A549 treated with AZD2906 at 1 μM for 4 hours (cell line): ENCODE results near the gene RAB40B. TPM values are rescaled to one million over a fixed set of nuclear protein-coding genes. Genes with fewer than 3 reads are reported as not detected.

ENCODE experiments used
- total RNA-seq: library from RNA; stranded (reverse); fragments of 200-300 nt; extraction: Qiagen RNA extraction; gene quantifications from 5 replicates; pipeline ENCODE4 v1.2.3, GENCODE V29; 2022

RAB40B gene, protein sequence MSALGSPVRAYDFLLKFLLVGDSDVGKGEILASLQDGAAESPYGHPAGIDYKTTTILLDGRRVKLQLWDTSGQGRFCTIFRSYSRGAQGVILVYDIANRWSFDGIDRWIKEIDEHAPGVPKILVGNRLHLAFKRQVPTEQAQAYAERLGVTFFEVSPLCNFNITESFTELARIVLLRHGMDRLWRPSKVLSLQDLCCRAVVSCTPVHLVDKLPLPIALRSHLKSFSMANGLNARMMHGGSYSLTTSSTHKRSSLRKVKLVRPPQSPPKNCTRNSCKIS
- total RNA-seq: 16.1 to 19.4 TPM (median 17.5 TPM) in 5 replicates

DNA sequence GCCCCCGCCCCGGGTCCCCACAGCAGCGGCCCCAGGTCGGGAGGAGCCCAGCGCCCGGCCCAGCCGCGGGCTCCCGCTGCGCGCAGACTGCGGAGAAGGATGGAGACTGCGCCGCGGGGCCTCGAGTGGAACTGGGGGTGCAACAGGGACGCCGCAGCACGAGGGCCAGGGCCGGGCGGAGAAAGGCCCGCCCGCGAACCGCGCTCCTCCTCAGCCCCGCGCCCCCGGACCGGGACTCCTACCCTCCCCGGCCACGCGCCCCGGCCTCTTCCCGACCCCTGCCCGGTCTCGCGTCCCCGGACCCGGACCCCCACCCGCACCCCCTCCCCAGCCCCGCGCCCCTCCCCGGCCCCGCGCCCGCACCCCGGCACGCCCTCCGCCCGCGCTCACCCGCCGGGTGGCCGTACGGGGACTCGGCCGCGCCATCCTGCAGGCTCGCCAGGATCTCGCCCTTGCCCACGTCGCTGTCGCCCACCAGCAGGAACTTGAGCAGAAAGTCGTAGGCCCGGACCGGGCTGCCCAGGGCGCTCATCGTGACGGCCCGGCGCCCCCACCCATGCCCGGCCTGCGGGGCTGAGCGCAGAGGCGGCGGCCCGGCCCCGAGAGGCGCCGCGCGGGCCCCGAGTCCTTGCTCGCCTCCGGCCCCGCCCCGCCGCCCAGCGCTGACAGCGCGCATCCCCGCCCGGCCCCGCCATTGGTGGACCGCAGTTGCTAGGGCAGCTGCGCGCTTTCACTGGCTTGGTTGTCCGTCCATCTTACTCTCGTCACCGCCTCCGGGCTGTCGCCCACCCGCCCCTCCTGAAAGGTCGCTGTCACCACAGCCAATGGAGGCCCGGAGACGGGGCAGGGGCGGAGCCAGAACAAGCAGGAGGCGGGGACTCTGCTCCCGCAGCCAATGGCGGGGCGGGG is at the start of gene RAB40B:
TSS of gene RAB40B (minus strand) at position 634 of the 909 bp plus-strand sequence. CDS start at position 532, 102 bp downstream.

DNA sequence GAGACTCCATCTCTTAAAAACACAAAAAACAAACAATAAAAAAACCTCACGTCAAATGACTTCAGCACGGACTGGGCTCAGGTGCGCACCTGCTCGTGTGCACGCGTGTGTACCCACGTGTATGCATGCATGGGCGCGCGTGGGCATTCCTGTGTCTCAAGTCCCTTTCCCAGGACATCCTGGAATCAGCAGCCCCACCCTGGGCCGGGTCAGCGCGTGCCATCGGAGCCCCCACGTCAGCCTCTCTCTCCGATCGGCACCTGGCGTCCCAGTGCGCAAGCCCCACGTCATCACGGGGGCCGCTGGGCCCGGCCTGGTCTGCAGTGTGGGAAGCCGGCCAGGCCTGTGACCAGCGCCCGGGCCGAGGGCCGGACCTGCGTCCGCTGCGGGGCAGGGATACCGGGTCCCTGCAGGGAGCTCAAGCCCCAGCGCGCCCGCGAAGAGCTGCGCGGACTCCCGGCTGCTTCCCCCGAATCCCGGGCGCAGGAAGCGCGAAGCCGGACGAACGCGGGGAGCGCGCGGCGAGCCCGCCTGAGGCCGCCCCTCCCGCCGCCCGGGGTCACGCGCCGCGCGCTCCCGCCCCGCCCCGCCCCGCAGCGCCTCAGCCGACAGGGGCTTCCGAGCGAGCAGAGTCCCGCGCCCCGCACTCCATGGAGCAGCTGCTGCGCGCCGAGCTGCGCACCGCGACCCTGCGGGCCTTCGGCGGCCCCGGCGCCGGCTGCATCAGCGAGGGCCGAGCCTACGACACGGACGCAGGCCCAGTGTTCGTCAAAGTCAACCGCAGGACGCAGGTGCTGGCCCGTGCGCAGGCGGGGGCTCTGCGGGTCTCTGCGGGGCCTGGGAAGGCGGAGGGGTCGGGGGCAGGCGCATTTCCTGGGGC is 36.7 kb upstream of the RAB40B start, which contains the start of gene FN3K:
TSS of gene FN3K (plus strand) at position 629 of the 880 bp plus-strand sequence. CDS start at position 651, 22 bp downstream.

DNA sequence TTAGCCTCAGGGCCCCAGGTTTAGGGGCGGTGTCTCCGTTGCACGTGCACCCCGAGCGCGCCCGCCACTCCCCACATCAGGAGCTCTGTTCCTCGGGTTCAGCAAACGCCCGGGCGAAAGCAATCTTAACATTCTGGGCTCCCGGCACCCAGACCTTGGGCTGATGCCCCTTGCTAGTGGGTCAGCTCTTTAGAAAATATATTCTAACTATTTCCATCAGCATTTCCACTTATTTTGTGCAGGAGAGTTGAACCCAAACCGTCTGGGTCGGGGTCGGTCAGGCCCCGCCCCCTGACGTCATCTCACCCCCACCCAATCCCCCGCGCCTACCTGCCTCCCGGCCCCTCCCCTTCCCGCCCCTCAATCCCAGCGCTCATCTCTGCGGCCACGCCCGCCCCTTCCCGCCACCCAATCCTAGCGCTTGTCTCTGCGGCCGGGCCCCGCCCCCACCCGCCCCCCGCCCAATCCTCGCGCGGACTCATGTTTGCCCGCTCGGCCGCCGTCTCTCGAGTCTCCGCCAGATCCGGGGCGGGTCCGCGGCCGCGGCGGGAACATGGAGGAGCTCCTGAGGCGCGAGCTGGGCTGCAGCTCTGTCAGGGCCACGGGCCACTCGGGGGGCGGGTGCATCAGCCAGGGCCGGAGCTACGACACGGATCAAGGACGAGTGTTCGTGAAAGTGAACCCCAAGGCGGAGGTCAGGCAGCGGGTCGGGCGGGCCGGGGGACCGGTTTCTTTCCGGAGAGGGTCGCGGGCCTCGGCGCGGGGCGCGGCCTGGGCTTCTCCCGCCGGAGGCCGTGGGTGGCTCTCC is 17.9 kb upstream of the RAB40B start, which contains the start of gene FN3KRP:
TSS of gene FN3KRP (plus strand) at position 504 of the 808 bp plus-strand sequence. CDS start at position 554, 50 bp downstream.

DNA sequence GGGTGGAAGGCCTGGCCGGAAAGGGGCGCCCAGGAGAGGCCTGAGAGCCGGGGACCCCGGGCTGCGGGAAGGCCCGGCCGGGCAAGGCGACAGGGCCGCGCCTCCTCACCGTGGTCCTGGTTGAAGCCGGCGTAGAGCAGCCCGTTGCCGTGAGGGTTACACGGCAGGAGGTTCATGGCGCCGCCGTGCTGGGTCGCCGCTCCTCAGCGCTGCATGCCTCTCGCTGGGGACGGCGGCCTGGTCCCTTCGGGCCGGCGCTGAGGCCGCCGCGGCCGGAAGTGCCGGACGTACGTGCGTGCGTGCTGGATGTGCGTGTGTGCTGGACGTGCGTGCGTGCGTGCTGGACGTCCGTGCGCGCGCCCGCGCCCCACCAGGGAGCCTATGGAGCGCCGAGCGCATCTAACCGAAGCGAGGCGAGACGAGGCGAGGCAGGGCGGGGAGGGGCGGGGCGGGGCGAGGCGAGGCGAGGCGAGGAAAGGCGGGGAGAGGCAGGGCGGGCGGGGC is 50.3 kb downstream of the RAB40B start, which contains the start of gene WDR45B:
TSS of gene WDR45B (minus strand) at position 280 of the 504 bp plus-strand sequence. CDS start at position 176, 104 bp downstream.

Other genes with a start within 250 kb of the RAB40B start
- gene CYBC1, start 247.9 kb downstream of the RAB40B start, total RNA-seq: 51.0 to 60.8 TPM (median 55.2 TPM) in 5 replicates
- 47.9 to 55.8 TPM (median 52.9 TPM) in 5 replicates for gene NARF, start 240.0 kb downstream of the RAB40B start, total RNA-seq
- gene FOXK2, start 179.0 kb downstream of the RAB40B start, total RNA-seq: 47.8 to 55.7 TPM (median 52.0 TPM) in 5 replicates
- gene WDR45B, start 50.3 kb downstream of the RAB40B start, total RNA-seq: 87.3 to 99.0 TPM (median 91.0 TPM) in 5 replicates
- 68.3 to 70.4 TPM (median 69.8 TPM) in 5 replicates for gene FN3KRP, start 18.0 kb upstream of the RAB40B start, total RNA-seq
- 7.5 to 10.1 TPM (median 9.2 TPM) in 5 replicates for gene FN3K, start 36.9 kb upstream of the RAB40B start, total RNA-seq
- gene TBCD, start 53.4 kb upstream of the RAB40B start, total RNA-seq: 60.6 to 79.3 TPM (median 76.6 TPM) in 5 replicates
- 0.02 to 0.03 TPM in 2 of 5 replicates, not detected in the others for gene ZNF750, start 141.3 kb upstream of the RAB40B start, total RNA-seq